ENCODE results near the gene MST1R. TPM values are rescaled to one million over a fixed set of nuclear protein-coding genes. Genes with fewer than 3 reads are reported as not detected.
A peak's percentile ranks its signal among the peaks of the same experiment; 100 is the strongest.
"Not testable (repeated sequence)": the region's sequence is repeated elsewhere in the genome, so short reads cannot be mapped to it uniquely, and the experiment has no call there.

MST1R gene
- total RNA-seq: 5.7 TPM

DNA sequence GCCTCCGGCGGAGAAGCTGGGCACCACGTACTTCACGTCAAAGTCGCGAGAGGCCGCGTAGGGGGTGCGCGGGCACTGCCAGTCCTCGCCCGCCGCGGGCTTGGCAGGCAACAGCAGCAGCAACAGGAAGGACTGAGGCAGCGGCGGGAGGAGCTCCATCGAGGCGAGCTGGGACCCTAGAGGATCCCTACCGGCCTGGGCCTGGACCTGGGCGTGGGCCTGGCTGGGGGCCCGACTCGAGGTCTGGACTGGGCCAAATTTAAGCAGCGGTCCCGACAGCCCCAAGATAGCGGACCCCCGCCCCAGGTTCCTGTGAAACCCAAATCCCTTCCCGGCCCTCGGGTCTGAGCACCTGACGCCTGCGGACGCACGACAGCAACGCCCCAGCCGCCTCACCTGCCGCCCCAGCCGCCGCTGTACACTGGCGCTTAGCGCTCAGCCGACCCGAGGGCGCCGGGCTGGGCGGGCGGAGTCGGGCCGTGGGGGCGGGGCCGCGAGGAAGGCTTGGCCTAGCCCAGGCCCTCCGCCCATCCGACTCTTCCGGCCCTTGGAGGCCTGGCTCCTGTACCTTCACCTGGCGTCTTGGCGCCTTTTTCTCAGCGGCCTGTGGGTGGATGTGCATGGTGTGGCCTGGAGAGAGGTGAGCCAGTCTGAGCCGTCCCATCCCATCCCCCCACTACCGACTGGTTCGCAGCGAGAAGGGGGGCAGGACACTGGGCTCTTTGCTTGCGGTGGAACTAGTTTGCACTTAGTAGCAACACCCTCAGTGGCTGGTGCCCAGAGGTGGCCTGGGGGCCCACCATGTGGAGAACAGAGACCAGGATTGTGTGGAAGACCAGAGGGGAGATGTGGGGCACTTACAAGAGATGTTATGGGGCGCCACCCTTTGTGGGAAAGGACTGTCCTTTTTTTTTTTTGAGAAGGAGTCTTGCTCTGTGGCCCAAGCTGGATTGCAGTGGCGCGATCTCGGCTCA lies at the start of gene MST1R:
TSS of gene MST1R (minus strand) at position 423 of the 974 bp plus-strand sequence. CDS start at position 159, 264 bp downstream.
- DNase-seq: peak; percentile 68

DNA sequence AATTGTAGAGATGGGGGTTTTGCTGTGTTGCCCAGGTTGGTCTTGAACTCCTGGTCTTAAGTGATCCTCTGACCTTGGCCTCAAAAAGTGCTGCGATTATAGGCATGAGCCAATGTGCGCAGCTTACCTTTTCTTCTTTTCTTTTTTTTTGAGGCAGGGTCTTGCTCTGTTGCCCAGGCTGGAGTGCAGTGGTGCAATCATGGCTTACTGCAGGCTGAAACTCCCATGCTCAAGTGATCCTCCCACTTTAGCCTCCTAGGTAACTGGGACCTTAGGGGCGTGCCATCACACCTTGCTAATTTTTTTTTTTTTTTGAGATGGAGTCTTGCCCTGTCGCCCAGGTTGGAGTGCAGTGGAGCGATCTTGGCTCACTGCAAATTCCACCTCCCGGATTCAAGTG lies 49.3 kb upstream of the MST1R start:
- no peak for DNase-seq

DNA sequence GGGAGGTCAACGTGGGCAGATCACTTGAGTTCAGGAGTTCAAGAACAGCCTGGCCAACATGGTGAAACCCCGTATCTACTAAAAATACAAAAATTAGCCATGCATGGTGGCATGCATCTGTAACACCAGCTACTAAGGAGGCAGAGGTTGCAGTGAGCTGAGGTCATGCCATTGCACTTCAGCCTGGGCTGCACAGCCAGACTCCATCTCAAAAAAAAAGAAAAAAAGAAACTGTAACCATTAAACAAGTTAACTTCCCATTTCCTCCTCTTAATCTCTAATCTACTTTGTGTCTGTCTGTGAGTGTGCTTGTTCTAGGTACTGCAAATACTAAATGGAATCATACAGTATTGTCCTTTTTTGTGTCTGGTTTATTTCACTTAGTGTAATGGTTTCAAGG lies 39.0 kb upstream of the MST1R start:
- no peak for DNase-seq

DNA sequence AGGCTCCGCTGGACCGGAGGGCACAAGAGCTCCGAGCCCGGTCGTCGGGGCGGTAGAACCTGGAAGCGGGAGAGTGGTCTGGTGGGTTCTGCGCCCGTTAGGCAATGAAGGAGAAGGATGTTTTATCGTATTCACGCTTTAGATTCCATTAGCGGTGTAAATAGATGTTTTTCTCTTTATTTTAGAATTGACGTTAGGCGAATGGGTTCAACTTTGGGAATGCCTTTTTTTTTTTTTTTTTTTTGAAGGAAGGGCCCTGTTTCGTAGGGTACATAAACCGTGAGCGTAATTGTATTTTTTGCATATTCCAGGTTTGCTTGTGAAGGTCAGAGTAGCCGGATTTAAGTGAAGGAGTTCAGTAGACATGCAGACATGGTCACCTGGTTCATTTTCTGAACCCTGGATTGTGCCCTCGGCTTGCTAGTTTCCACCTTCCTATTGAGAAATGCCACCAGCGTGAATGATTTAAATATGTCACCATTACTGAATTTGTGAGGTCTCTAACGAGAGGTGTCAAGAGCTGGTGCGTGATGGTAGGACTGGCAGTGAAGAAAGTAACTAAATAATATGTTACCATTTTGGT lies 37.1 kb upstream of the MST1R start:
- no peak for DNase-seq

DNA sequence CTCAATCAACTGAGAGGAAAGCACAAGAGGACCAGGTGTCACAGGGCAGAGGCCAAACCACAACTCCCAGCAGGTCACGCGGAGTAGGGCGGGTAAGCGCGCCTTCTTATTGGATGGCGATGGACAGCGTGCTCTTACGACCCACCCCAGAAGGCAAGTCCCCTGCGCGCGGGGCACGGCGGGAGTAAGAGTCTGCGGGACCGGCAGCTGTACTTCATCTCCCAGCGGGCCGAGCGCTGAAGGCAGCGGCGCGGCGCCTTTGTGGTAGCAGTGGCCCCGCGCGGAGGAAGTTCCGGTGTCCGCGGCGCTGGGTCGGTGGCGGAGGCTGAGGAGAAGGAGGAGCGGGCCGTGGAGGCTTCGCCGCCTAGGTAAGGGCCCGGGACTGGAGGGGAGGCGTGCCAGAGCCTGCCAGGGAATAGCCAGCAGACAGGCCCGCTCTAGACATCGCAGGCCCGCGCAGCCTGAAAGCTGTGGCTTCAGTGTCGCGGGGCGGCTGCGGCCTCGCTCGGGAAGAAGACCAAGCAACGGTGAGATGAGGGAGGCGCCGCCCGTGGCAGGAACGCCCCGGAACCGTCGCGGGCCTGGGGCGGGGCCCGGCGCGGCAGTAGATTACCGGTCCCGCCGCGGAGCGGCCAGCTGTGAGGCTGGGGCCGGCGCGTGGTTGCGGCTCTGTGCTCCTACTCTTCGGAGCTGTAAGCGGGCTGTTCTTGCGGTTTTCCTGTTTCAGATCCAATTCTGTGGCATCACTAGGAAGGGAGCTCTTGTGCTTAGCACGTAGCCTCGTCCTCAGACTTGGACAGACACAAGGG lies 36.4 kb upstream of the MST1R start, which contains the start of gene RBM6:
TSS of gene RBM6 (plus strand) at position 293 of the 809 bp plus-strand sequence. CDS start 22,492 bp downstream, outside the sequence.
- peak; percentile 99 for DNase-seq

DNA sequence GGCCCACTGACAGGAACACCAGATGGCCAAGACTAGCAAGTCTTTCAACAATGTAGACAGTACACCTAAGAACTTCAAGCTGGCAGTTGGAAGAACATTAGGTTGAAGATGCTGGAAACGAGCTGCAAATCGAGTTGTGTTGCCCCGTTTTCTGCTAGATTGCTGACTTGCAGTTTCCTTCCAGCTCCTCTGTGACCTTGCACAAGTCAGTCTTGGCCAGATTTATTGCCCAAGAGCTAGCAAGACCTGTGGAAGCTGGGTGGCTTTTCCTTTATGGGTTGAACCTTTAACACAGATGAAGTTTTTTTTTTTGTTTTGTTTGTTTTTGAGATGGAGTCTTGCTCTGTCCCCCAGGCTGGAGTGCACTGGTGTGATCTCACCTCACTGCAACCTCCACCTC lies 33.4 kb upstream of the MST1R start:
- DNase-seq: no peak

DNA sequence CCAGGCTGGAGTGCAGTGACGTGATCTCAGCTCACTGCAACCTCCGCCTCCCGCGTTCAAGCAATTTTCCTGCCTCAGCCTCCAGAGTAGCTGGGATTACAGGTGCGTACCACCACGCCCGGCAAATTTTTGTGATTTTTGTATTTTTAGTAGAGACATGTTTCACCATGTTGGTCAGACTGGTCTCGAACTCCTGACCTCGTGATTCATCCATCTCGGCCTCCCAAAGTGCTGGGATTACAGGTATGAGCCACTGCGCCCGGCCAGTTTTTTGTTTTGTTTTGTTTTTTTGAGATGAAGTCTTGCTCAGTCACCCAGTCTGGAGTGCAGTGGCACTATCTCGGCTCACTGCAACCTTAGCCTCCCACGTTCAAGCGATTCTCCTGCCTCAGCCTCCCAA lies 28.6 kb upstream of the MST1R start:
- DNase-seq: not testable (repeated sequence)

DNA sequence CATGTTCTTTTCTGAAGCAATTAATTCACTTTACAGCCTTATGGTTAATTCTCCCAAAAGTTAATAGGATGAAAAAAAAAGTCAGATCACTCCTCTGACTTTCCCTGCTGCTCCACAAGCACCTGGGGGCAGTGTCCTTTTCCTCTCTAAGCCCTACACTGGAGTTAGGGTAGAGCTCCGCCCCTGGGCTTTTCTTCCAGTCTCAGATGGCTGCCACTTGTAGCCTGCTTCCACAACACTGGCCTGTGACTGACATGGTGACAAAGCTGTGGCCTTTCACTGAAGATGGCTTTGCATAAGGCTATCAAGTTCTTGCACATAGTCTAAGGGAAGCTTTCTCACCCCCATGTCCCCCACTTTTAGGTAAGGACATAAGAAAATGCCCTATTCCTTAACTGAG lies 27.2 kb upstream of the MST1R start:
- DNase-seq: peak; percentile 10

DNA sequence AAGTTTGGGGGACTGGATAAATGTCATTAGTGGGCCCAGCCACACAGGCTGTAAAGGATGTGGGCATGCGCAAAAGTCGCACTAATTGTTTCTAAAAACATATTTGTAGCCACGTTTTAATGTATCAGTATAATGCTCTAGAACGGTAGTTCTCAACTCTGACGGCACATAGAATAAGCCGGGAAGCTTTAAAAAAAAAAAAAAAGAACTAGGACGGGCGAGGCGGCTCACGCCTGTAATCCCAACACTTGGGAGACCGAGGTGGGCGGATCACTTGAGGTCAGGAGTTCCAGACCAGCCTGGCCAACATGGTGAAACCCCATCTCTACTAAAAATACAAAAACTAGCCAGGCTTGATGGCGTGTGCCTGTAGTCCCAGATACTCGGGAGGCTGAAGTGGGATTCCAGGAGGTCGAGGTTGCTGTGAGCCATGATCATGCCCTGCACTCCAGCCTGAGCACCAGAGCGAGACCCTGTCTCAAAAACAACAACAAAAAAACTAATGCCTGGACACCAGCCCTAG lies 26.6 kb upstream of the MST1R start:
- no peak for DNase-seq

DNA sequence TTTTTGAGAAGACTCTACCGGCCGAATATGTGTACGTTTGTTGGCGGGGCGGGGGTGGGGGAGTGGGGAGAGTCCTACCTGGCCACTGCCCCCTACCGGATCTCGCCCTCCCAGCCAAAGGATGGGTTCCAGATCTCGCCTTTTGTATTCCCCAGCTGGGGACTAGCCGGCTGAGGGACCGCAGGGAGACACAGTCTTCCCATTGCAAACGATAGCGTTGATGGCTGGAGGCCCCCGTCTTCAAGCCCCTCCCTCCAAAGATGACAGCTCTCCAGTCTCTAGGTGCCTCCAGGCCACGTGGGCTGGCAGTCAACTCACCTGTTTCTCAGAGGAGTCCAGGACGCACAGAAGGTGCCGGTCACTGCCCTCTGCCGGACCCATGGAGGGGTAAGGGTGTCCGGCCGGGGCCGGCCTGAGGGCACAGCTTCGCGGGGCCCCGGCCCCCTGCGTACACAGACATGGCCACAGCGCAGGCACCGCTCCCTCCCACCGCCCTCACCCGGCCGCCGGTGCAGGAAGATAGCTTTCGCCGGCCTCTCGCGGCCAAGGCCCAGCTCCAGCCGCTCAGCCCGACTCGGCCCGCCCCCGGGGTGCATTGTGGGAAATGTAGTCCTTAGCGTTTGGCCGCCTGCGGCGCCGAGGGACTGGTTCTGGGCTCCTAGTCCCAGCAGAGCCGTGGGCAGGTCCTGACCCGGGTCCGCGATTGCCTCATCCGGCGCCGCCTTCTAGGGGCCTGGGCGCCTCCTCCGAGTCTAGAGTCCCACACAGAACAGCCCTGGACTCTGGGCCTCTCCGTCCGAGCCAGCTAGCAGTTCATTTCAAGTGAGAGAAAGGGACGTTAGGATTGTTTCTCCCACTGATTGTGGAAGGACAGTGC lies 25.9 kb upstream of the MST1R start, which contains the start of gene MON1A:
TSS of gene MON1A (minus strand) at position 521 of the 877 bp plus-strand sequence. CDS start 16,465 bp downstream, outside the sequence.
- peak; percentile 95 for DNase-seq

DNA sequence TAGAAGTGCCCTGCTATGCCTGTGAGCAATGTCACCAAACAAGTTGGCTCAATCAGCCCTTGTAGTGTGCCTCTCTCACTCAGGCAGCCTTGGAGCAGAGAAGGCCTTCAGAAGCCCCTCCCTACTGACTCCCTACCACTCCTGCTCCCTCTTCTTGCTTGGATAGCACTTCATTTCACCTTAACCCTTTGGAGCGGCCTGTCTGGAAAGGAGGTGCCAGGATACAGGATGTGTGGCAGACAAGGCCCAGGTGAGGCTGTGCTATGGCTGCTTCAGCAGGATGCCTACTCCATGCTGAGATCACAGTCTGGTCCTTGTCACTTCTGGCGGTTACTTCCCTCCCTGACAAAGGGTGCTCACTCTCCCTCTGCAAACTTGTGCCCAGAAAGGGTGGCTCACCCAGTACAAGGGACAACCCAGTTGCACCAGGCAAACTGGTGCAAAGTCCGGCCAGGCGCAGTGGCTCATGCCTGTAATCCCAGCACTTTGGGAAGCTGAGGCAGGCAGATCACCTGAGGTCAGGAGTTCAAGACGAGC lies 24.9 kb upstream of the MST1R start:
- DNase-seq: no peak

DNA sequence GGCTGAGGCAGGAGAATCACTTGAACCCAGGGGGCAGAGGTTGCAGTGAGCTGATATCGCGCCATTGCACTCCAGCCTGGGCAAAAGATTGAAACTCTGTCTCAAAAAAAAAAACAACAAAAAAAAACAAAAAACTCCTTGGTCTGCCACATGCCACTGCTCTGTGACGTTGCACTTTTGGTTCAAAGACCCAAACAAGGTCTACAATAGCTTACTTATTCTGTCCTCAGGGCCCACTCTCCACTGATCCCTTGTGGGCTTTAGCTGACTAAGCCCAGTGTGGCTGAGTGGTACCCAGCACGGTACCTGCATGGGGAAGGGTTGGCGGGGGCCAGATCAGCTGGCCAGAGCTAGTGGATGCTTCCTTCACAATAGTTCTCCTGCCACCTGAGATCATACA lies 24.1 kb upstream of the MST1R start:
- DNase-seq: no peak

DNA sequence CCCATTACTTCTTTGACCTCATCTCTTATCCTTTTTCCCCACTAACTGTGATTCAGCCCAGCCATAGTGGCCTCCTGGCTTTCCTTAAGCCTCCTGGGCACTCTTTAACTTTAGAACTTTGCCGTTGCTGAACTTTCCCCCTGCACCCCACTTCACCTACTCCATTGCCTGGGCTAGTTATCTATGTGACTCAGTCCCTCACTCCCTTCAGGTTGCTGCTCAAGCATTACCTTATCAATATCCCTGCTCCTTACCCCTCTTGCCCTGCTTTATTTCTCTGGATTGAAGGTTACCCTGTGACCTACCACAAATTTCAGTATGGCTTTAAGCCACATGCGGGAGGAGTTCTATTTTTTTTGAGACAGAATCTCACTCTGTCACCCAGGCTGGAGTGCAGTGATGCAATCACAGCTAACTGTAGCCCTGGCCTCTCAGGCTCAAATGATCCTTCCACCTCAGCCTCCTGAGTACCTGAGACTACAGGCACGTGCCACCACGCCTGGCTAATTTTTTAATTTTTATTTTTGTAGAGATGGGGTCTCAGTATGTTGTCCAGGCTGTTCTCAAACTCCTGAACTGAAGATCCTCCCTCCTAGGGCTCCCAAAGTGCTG lies 22.6 kb upstream of the MST1R start:
- DNase-seq: no peak

DNA sequence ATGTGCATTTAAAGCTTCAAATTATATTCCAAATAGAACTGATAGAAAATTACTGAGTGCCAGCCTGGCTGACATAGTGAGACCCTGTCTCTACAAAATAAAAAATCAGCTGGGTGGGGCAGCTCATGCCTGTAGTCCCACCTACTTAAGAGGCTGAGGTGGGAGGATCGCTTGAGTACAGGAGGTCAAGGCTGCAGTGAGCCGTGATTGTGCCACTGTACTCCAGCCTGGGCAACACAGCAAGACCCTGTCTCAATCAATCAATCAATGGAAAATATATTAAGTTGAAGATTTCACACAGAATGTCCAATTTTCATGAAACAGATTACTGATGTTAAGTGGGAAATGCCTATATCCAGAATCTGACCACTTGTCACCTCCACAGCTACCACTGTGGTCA lies 21.8 kb upstream of the MST1R start:
- no peak for DNase-seq

DNA sequence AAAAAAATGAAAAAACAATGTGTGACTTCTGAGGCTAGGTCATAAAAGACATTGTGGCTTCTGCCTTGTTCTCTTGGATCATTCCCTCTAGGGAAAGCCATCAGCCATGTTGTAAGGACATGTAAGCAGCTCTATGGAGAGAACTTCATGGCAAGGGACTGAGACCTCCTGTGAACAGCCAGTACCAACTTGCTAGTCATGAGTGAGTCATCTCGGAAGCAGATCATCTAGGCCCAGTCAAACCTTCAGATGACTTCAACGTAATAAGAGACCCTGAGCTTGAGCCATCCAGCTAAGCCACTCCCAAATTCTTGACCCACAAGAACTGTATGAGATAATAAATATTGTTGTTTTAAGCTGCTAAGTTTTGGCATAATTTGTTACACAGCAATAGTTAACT lies 21.0 kb upstream of the MST1R start:
- no peak for DNase-seq

DNA sequence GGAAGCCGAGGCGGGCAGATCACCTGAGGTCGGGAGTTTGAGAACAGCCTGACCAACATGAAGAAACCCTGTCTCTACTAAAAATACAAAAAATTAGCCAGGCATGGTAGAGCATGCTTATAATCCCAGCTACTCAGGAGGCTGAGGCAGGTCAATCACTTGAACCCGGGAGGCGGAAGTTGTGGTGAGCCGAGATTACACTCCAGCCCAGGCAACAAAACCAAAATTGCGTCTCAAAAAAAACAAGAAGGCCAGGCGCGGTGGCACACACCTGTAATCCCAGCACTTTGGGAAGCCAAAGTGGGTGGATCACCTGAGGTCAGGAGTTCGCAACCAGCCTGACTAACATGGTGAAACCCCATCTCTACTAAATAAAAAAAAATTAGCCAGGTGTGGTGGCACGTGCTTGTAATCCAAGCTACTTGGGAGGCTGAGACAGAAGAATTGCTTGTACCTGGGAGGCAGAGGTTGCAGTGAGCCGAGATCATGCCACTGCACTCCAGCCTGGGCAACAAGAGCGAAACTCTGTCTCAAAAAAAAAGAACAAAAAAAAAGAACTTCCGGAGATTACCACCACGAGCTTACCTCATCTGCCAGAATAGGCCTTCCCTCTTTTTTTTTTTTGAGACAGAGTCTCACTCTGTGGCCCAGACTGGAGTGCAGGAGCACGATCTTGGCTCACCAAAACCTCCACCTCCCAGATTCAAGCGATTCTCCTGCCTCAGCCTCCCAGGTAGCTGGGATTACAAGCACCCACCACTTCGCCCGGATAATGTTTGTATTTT lies 14.3 kb upstream of the MST1R start:
- DNase-seq: not testable (repeated sequence)

DNA sequence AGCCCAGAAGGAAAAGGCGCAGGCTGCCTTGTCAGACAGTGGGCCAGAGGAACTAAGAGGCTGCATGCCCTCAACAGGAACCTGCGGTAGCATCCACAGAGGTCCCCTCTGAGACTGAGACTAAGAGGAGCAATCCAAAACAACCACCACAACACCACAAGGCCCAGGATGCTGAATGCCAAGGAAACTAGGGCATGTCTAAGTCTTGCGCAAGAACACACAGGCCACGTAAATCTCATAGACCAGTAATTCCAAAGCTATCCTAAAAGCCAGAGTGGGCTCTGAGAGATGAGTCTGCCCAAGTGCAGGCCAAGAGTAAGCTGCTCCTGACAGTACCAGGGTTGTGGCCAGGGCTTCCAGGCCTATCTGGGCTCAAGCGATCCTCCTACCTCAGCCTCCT lies 13.0 kb upstream of the MST1R start:
- no peak for DNase-seq

DNA sequence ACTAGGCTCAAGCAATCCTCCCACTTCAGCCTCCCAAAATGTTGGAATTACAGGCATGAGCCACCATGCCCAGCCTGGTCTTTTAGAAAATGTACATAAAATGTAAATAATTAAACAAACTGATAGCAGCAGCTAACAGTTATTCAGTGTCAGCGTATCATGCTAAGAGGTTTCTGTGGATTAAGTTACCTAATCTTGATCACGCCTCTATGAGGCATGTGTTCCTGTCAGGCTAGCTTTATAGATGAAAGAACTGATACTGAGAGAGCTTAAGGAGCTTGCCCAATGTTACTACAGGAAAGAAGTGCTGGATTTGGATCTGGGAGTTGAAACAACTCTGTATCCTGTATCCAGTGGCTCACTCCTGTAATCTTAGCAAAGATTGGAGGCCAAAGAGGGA lies 11.2 kb upstream of the MST1R start:
- DNase-seq: no peak

DNA sequence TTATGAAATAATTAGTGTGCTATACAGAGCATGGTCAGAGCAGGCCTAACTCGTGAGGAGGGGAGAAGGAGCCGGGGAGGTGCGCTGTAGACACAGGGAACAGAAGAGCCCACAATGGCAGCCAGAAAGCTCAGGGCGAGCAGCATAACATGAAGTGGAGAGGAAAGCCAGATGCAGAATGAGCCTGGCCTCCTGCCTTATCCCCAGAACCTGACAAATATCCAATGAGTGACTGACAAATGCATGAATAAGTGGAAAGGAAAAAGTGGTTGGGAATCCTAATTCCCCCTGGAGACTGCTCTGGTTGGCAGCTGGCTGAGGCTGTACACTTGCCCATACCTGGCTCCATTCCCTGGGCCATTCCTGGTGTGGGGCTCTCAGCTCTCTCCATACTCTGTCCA lies 9.2 kb upstream of the MST1R start:
- DNase-seq: peak; percentile 12

DNA sequence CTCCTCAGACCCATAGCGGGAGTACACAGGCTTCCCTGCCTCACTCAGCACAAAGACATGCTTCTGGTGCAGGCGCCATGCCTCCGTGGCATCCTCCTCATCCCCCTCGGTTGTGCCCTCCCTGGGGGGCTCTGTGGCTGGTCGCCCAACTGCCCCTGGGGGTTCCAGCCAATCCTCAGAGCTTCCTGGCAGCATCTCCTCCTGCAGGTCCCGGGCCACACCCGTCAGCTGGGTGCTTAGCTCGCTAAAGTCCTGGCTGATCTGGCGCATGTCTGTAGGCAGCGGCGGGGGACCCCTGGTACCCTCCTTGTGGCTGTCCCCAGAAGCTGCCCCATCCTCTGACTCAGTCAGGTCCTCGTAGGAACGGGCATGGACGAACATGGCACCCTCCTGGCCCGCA lies 7.9 kb upstream of the MST1R start:
- no peak for DNase-seq
